Neuron (in vitro differentiated cells): ENCODE measurements around the gene LINC01488.

Source experiments
- H2AFZ ChIP-seq: one replicate; pipeline ENCODE4 v1.6.1; 2013; ENCODE audit warnings: low read depth, mild to moderate bottlenecking, inconsistent platforms, low read length, moderate library complexity
- H3K27me3 ChIP-seq: one replicate; pipeline ENCODE4 v1.6.1; 2013; ENCODE audit warnings: low read length; ENCODE audit not compliant: insufficient read depth
- H3K36me3 ChIP-seq: one replicate; pipeline ENCODE4 v1.6.1; 2013; ENCODE audit warnings: low read length; ENCODE audit not compliant: insufficient read depth
- H3K4me1 ChIP-seq: one replicate; pipeline ENCODE4 v1.6.1; 2013; ENCODE audit warnings: low read length; ENCODE audit not compliant: insufficient read depth
- H3K4me3 ChIP-seq: 2 replicates; pipeline ENCODE4 v1.5.1; 2013; ENCODE audit warnings: mild to moderate bottlenecking, low read length, moderate library complexity
- H3K9me3 ChIP-seq: one replicate; pipeline ENCODE4 v1.6.1; 2013; ENCODE audit warnings: low read length

The LINC01488 gene

DNA sequence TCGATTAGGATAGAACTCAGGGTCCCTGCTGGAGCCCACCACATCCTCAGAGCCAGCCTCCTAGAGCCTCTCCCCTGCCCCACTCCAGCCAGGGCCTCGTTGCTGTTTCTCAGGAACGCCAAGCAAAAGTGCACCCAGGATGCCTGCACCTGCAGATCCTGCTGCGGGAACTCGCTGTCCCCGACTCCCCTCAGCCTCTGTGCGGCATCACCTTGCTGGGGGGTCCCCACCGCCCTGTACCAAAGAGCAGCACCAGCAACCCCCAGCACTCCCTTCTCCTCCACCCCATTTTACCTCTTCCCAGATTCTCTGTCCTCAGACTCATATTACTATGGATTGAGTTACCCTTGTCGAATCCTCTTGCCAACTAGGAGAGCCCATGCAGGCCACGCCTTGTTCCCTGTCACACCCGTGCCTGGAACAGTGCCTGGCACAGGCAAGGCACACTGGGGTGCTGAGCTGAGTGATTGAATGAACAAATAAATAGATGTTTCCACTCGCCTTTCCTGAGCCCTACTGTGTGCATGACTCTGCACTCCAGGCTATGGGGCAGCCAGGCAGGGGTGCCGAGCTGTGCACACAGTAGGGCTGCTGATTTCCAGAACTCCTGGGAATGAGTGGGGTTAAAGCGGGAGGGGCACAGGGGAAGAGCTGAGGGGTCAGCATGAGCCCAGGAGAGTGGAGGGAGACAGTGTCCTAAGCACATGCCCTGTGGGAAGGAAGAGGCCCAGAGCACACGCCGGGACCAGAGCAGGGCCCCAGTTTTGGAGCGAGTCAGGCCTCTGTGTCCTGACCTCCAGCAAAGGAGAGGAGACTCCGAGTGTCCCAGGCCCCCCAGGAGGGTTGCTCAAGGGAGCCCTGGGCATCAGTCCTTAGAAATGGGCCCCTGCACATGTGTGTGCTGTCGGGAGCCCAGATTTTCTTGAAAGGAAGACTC lies 44.3 kb downstream of the LINC01488 start:
- Histone ChIP-seq H3K4me1 (no peaks in the 10 kb centered on the region), H3K36me3 (no peaks in the 10 kb centered on the region), H3K27me3 (peaks cover 6% of the 10 kb centered on the region), H2AFZ (no peak overlapping the region), H3K4me3 (no peak overlapping the region), H3K9me3 (no peaks in the 10 kb centered on the region)

DNA sequence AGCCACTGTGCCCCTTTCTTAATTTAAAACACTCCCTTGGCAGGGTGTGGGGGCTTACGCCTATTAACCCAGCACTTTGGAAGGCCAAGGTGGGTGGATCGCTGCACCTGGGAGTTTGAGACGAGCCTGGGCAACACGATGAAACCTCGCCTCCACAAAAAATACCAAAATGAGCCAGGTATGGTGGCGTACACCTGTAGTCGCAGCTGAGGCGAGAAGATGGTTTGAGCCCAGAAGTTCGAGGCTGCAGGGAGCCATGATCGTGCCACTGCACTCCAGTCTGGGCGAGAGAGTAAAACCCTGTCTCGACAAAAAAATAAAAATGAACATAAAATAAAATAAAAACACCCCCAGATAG lies 45.0 kb downstream of the LINC01488 start:
- H3K4me1 ChIP-seq, result no peaks in the 10 kb centered on the region
- no peaks in the 10 kb centered on the region for H3K36me3 ChIP-seq
- peaks cover 6% of the 10 kb centered on the region for H3K27me3 ChIP-seq
- H3K9me3 ChIP-seq, result no peaks in the 10 kb centered on the region
- H3K4me3 ChIP-seq, result no peak overlapping the region
- no peak overlapping the region for H2AFZ ChIP-seq

DNA sequence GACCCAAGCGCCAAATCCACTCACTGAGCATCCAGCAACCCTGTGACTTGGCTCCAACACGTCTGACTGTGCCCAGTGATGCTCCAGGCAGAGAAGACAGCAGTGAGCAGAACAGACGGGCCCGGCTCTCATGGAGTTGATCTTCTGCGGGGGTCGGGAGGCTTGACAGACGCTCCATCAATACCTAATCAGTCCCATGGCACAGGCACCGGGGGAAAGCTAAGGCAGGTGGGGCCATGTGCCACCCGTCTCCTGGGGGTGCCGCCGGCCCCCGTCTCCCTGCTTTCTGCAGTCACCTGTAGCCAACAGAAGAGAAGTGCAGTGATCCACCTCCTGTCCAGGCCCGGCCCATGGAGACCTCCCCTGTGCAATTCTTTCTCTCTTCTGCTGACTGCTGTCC lies 47.5 kb downstream of the LINC01488 start:
- Histone ChIP-seq H2AFZ (no peak overlapping the region), H3K36me3 (no peaks in the 10 kb centered on the region), H3K4me3 (no peak overlapping the region), H3K27me3 (peaks cover 8% of the 10 kb centered on the region), H3K4me1 (no peaks in the 10 kb centered on the region), H3K9me3 (no peaks in the 10 kb centered on the region)

DNA sequence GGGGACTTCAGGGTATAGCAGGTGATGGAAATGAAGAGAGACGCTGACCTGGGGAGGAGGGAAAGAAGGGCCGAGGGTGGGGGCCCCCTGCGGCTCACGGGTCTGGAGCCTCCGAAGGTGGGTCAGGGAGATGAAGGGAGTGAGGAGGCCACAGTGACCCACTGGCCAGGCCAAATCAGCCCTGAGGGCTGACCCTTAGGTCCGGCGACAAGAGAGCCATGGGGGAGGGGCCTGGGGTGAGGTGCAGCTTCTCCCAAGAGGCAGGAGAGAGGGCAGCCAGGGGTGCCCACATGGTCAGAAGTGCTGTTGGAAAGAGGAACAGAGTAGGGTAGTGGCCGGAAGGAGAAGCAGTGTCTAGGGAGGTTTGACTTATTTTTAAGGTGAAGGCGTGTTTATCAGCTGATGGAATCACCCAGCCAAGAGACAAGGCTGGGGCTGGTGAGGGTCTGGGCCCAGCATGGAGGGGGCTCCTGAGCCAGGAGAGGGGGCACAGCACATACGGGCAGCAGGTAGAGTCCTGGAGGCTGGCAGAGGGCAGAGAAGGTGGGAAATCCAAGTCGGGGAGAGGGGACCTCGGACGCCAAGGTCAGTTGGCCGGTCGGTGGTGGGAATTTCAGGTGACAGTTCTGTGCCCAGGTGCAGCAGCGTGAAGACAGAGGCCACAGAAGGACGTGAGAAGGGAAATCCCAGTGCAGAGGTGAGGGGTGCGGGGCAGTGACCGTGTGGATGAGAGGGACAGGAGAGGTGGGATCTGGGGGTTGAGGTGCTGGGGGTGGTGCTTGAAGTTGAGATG lies 49.0 kb downstream of the LINC01488 start:
- no peaks in the 10 kb centered on the region for H3K36me3 ChIP-seq
- H3K4me1 ChIP-seq, result no peaks in the 10 kb centered on the region
- no peak overlapping the region for H3K4me3 ChIP-seq
- H2AFZ ChIP-seq, result no peak overlapping the region
- peaks cover 2% of the 10 kb centered on the region for H3K27me3 ChIP-seq
- H3K9me3 ChIP-seq, result no peaks in the 10 kb centered on the region

DNA sequence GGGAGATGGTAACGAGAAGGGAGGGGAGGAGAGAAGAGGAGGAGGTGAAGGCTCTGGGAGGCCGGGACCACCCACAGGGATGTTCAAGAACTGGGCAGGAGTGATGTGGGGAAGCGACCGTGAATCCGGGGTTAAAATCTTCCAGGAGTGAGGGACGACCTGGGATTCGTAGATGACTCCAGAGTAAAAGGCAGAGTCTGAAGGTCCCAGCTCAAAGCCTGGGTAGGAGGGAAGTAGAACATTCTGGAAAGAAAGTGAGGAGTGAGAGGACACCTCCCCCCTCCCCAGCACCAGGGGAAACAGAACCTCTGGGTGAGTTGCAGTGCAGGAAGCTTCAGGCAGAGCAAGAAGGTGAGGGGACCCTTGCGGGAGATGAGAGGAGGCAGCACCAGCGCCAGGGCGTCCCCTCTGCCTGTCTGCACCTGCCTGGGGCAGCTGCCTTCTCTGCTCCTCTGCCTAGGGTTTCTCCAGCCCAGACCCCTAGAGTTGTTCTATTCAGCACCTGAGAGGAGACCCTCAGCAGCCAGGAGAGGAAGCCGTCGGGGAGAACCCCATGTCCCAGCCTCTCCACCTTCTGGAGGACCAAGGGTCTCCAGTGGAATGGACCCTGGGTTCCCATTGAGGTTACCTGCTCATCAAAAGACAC lies 49.7 kb downstream of the LINC01488 start:
- Histone ChIP-seq H2AFZ (no peak overlapping the region), H3K4me1 (no peaks in the 10 kb centered on the region), H3K9me3 (no peaks in the 10 kb centered on the region), H3K4me3 (no peak overlapping the region), H3K27me3 (peaks cover 2% of the 10 kb centered on the region), H3K36me3 (no peaks in the 10 kb centered on the region)

DNA sequence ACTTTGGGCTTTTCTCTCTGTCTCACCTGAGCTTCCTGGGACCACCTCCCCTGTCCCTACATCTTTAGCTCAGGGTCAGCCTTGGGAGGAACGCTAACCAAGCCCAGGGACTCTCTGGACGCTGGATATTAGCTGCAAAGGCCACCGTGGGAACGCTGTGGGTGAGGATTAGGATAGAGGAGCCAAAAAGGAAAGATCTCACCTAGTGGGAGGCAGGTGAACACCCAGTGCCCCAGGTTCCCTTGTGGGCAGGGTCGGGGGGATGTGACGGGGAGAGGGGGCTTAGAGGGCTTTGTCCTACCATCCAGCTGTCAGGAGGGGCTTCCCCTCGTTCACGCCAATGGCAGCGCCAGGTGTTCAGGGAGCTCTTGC lies 50.2 kb downstream of the LINC01488 start:
- H3K4me1 ChIP-seq, result no peaks in the 10 kb centered on the region
- H2AFZ ChIP-seq, result no peak overlapping the region
- no peaks in the 10 kb centered on the region for H3K36me3 ChIP-seq
- H3K9me3 ChIP-seq, result no peaks in the 10 kb centered on the region
- H3K4me3 ChIP-seq, result no peak overlapping the region
- H3K27me3 ChIP-seq, result peaks cover 2% of the 10 kb centered on the region

DNA sequence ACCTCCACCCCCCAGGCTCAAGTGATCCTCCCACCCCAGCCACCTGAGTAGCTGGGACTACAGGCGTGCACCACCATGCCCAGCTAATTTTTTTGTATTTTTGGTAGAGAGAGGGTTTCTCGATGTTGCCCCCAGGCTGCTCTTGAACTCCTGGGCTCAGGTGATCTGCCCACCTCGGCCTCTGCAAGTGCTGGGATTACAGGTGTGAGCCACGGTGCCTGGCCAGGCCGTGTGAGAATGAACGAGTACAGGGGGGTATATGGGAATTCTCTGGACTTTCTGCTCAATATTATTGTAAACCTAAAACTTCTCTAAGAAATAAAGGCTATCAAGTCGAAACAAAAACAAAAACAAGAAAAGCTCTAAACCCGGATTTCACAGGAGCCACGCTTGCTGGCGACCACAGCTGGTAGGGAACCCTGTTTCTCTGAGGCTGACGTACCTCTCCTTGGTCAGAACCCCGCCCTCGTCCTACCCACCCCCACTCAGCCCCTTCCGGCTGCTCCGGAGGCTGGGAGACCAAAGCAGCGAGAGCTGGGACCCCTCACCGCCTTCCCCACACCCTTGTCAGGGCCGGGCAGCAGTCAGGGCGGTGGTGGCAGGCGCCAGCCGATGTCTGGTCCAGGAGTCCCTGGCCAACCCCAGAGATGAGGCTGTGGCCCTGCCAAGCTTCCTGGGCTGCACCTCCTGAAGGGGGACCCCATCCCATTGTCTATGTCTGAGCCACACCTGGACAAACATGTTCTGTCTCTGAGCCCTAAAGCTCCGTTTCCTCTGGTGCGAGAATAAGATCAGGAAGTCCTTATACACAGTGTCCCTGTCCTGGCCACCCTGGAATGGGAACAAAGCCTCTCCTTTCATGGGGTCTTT lies 52.1 kb downstream of the LINC01488 start:
- Histone ChIP-seq H3K36me3 (no peaks in the 10 kb centered on the region), H3K27me3 (peaks cover 2% of the 10 kb centered on the region), H3K9me3 (no peaks in the 10 kb centered on the region), H3K4me1 (no peaks in the 10 kb centered on the region), H3K4me3 (no peak overlapping the region), H2AFZ (no peak overlapping the region)

DNA sequence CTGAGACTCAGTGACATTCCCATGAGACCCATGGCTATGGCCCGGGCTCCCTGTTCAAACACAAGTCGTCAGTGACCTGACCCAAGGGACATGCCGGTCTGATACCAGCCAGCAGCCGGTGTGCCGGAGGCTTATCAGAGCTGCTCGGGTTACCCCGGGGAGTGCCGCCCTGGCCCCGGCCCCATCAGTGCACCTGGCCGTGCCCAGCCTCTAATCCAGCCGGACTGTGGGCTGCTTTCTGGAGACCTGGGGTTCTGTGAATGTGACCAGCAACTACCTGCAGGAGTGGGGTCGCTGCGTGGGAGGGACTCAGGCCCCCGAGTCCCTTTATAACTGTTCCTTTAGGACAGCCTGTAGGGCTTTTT lies 52.7 kb downstream of the LINC01488 start:
- H3K4me3 ChIP-seq, result no peak overlapping the region
- H3K9me3 ChIP-seq, result no peaks in the 10 kb centered on the region
- no peaks in the 10 kb centered on the region for H3K36me3 ChIP-seq
- H2AFZ ChIP-seq, result no peak overlapping the region
- peaks cover 2% of the 10 kb centered on the region for H3K27me3 ChIP-seq
- H3K4me1 ChIP-seq, result no peaks in the 10 kb centered on the region

DNA sequence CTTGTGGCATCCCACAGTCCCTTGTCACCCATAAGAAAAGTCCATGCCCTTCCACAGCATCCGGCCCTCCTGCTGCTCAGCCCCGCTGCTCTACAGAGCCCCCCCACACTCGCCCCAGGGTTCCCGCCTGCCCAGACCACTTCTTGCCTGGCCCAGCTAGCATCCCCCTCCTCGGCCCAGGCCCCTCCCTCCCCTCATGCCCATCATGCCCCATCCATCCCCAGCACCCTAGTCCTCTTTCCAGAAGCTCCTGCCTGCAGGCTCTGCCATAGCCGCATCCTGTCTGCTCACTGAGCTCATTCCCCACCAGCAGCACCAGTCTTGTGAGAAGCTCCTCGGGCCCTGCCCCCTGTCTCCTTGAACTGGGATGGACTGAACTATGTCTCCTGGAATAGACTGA lies 54.4 kb downstream of the LINC01488 start:
- H3K27me3 ChIP-seq, result peaks cover 2% of the 10 kb centered on the region
- H3K4me3 ChIP-seq, result no peak overlapping the region
- H3K4me1 ChIP-seq, result no peaks in the 10 kb centered on the region
- no peaks in the 10 kb centered on the region for H3K36me3 ChIP-seq
- H2AFZ ChIP-seq, result no peak overlapping the region
- H3K9me3 ChIP-seq, result no peaks in the 10 kb centered on the region

DNA sequence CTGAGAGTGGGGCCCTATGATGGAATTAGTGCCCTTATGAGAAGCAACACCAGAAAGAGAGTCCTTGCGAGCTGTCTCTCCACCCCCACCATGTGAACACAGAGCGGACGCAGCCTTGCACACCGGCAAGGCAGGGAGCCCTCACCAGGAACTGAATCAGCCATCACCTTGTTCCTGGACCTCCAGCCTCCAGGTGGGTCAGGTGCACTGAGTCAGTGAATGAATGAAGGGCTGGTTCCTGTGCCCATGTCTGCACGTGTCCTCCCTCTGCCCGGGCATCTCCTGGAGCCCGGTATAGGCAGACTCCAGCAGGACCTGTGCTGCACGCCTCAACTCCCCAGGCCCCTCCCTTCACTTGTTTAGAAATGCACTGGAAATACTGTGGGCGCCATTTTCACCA lies 54.9 kb downstream of the LINC01488 start:
- H2AFZ ChIP-seq, result no peak overlapping the region
- H3K36me3 ChIP-seq, result no peaks in the 10 kb centered on the region
- H3K9me3 ChIP-seq, result no peaks in the 10 kb centered on the region
- no peaks in the 10 kb centered on the region for H3K4me1 ChIP-seq
- H3K27me3 ChIP-seq, result peaks cover 2% of the 10 kb centered on the region
- H3K4me3 ChIP-seq, result no peak overlapping the region

DNA sequence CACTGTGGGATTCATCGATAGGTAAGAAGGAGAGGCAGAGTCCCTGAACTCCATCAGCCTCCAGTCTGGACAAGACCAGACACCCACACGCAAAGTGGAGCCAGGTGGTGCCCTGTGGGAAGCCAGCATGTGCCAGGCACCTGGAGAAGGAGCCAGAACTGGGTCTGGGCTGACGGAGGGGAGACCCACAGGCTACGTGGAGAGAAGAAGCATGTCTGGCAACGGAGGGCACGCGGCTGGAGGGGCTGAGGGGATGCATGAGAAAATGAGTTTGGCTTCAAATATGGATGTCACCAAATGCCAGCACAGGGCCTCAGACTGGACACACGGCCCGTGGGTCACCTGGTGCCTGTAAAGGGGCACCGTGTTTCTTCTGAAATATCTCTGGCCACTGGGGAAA lies 55.7 kb downstream of the LINC01488 start:
- no peak overlapping the region for H2AFZ ChIP-seq
- H3K4me3 ChIP-seq, result no peak overlapping the region
- no peaks in the 10 kb centered on the region for H3K27me3 ChIP-seq
- H3K36me3 ChIP-seq, result no peaks in the 10 kb centered on the region
- no peaks in the 10 kb centered on the region for H3K4me1 ChIP-seq
- H3K9me3 ChIP-seq, result no peaks in the 10 kb centered on the region

DNA sequence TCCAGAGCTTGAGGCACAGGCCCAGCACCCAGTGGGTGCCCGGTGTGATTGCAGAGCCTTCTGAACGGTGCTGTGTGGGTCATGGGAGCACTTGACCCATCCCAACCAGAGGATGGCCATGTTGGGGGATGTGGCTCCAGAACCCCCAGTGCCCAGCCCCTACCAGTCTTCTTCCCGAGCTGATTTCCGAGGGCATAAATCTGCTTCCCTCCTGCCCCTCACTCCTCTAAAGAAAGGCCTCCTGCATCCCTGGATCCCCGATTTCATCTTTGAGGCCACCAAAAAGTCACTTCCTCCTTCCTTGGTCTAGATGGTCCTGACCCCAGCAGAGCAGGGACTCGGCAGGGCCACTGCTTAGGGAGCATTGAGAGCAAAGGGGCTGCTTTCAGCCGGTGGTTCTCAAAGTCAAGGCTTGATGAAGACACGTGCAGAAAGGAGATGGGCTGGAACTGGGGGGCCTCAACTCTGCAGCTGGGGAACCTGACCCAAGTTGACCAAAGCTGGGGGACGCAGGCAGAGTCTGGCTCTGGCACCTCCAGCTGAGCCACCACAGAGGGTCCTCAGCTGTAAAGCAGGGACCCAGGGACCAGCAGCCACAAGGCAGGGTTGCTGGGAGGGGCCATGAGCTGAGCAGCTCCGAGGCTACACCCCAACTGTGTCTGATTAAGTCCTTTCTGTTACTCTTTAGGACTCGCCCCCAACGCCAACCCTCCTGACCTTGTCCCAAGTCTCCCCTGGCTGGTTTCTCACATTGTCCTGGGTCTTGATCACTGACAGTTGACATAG lies 56.6 kb downstream of the LINC01488 start:
- H2AFZ ChIP-seq, result no peak overlapping the region
- H3K4me3 ChIP-seq, result no peak overlapping the region
- no peaks in the 10 kb centered on the region for H3K9me3 ChIP-seq
- no peaks in the 10 kb centered on the region for H3K36me3 ChIP-seq
- no peaks in the 10 kb centered on the region for H3K4me1 ChIP-seq
- H3K27me3 ChIP-seq, result no peaks in the 10 kb centered on the region
